ENCODE results near the gene KRT16.

DNA sequence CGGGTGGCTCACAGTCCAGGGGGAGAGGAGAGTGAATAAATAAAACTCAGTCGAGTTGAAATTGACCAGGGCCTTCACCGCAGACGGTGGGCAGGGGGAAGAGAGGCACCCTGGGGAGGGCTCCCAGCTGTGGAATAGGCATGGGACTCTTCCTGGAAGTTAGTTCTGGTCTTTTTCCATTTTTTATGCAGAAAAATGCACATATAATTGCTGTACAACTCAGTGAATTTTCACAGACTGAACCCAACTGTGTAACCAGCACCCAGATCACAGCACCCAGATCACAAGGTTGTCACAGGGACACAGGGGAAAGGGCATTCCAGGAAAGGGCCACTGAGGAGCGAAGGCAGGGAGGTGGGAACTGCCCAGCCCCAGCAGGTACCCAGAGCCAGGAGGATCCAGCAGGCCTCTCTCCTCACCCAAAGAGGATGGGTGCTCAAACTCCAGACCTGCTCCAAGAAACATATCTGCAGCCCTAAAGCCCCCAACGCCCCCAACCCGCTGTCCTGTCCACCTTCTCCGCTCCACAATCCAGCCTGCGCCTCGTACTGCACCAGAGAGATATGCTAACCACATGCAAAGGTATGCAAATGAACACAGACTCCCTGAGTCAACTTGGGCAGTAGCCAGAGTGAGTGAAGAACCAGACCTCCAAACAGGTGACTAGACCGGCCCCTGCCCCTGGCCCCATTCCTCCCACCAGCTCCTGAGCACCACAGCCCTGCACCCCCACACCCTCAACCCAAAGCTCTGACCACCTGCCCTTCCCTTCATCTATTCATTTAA, 47.1 kb upstream of the KRT16 start:
- TF ChIP-seq EZH2 (IDR thresholded peaks at IDR 0.05; ENCODE audit: borderline replicate concordance, low read depth, low read length, severe bottlenecking) (no peak), FOS (IDR thresholded peaks at IDR 0.05; ENCODE audit: borderline replicate concordance, insufficient read depth, low read length) (no peak), POLR2A (IDR thresholded peaks at IDR 0.05; ENCODE audit: low read depth, low read length) (no peak), JUN (IDR thresholded peaks at IDR 0.05; ENCODE audit: borderline replicate concordance, insufficient read depth, insufficient read length, low read depth) (no peak), POLR2AphosphoS5 (IDR thresholded peaks at IDR 0.05; ENCODE audit: insufficient read depth, low read depth, low read length) (no peak)
- TF ChIP-seq, protein P1, sequence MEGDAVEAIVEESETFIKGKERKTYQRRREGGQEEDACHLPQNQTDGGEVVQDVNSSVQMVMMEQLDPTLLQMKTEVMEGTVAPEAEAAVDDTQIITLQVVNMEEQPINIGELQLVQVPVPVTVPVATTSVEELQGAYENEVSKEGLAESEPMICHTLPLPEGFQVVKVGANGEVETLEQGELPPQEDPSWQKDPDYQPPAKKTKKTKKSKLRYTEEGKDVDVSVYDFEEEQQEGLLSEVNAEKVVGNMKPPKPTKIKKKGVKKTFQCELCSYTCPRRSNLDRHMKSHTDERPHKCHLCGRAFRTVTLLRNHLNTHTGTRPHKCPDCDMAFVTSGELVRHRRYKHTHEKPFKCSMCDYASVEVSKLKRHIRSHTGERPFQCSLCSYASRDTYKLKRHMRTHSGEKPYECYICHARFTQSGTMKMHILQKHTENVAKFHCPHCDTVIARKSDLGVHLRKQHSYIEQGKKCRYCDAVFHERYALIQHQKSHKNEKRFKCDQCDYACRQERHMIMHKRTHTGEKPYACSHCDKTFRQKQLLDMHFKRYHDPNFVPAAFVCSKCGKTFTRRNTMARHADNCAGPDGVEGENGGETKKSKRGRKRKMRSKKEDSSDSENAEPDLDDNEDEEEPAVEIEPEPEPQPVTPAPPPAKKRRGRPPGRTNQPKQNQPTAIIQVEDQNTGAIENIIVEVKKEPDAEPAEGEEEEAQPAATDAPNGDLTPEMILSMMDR (IDR thresholded peaks at IDR 0.05; ENCODE audit: extremely low read depth in 1 of 2, insufficient read depth in 1 of 2, low read depth in 1 of 2, low read length in 2 of 2) = no peak
- TF ChIP-seq, protein P2, sequence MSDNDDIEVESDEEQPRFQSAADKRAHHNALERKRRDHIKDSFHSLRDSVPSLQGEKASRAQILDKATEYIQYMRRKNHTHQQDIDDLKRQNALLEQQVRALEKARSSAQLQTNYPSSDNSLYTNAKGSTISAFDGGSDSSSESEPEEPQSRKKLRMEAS (IDR thresholded peaks at IDR 0.05; ENCODE audit: insufficient read depth, insufficient read length) = no peak
